ENCODE measurements around the gene P2RY6.

P2RY6 gene

DNA sequence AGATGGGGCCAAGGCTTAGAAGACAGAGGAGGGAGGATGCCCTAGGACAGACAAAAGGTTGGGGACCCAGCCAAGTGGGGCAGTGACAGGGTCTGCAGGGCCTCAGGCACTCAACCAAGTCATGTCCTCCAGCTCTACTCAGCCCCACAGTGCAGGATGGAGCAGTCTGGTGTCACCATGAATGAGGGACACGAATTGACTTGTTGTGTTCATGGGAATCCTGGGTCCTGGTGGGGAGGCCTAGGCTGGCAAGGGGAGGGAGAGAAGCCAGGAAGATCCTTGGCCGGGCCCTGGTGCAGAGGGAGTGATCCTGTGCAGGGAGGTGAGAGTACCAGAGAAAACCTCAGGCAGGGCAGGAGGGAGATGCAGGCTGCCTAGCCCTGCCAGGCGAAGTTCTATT is 12.0 kb downstream of the P2RY6 start:
- Histone ChIP-seq H3K9ac (no peak overlapping the region), H3K36me3 (ENCODE audit: insufficient read depth) (no peaks in the 10 kb centered on the region), H2AFZ (ENCODE audit: low read depth) (no peak overlapping the region), H3K27ac (no peak overlapping the region), H3K4me2 (no peak overlapping the region), H3K4me3 (IDR thresholded peaks at IDR 0.05; ENCODE audit: insufficient read depth, low read depth, low read length) (no peak overlapping the region), H3K79me2 (ENCODE audit: insufficient read depth, low read depth) (no peaks in the 10 kb centered on the region), H4K20me1 (ENCODE audit: insufficient read depth) (no peaks in the 10 kb centered on the region), H3K27me3 (ENCODE audit: insufficient read depth, low read depth) (no peaks in the 10 kb centered on the region), H3K4me1 (ENCODE audit: low read depth, poor library complexity, severe bottlenecking) (peaks cover 32% of the 10 kb centered on the region)
- TF ChIP-seq, protein P1, sequence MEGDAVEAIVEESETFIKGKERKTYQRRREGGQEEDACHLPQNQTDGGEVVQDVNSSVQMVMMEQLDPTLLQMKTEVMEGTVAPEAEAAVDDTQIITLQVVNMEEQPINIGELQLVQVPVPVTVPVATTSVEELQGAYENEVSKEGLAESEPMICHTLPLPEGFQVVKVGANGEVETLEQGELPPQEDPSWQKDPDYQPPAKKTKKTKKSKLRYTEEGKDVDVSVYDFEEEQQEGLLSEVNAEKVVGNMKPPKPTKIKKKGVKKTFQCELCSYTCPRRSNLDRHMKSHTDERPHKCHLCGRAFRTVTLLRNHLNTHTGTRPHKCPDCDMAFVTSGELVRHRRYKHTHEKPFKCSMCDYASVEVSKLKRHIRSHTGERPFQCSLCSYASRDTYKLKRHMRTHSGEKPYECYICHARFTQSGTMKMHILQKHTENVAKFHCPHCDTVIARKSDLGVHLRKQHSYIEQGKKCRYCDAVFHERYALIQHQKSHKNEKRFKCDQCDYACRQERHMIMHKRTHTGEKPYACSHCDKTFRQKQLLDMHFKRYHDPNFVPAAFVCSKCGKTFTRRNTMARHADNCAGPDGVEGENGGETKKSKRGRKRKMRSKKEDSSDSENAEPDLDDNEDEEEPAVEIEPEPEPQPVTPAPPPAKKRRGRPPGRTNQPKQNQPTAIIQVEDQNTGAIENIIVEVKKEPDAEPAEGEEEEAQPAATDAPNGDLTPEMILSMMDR (conservative IDR thresholded peaks at IDR 0.05; ENCODE audit: low read depth, low read length) = no peak

DNA sequence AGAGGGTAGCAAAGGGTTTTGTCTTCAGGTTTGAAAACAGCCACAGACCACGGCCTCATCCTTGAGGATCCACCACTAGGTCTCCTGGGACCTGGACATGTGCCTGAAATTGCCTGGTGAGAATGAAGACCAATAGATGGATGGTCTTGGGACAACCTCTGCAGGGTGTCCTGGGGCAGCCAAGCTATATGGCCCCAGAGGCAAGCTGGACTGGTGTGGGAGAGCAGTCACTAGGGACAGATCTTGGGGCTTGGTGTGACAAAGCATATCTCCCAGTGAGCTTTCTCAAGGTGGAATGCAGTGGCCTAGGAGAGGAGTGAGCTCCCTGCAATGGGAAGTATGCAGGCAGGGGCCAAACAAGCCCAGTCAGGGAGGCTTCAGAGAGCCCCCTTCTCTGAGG is 13.6 kb downstream of the P2RY6 start:
- H4K20me1 ChIP-seq (ENCODE audit: insufficient read depth) = no peaks in the 10 kb centered on the region
- no peak overlapping the region for H3K27ac ChIP-seq
- no peak overlapping the region for H3K4me2 ChIP-seq
- H2AFZ ChIP-seq (ENCODE audit: low read depth) = no peak overlapping the region
- no peaks in the 10 kb centered on the region for H3K79me2 ChIP-seq (ENCODE audit: insufficient read depth, low read depth)
- TF ChIP-seq, protein P1 (conservative IDR thresholded peaks at IDR 0.05; ENCODE audit: low read depth, low read length) = no peak
- H3K27me3 ChIP-seq (ENCODE audit: insufficient read depth, low read depth) = no peaks in the 10 kb centered on the region
- H3K9ac ChIP-seq = no peak overlapping the region
- no peak overlapping the region for H3K4me3 ChIP-seq (IDR thresholded peaks at IDR 0.05; ENCODE audit: insufficient read depth, low read depth, low read length)
- peaks cover 36% of the 10 kb centered on the region for H3K4me1 ChIP-seq (ENCODE audit: low read depth, poor library complexity, severe bottlenecking)
- H3K36me3 ChIP-seq (ENCODE audit: insufficient read depth) = no peaks in the 10 kb centered on the region

DNA sequence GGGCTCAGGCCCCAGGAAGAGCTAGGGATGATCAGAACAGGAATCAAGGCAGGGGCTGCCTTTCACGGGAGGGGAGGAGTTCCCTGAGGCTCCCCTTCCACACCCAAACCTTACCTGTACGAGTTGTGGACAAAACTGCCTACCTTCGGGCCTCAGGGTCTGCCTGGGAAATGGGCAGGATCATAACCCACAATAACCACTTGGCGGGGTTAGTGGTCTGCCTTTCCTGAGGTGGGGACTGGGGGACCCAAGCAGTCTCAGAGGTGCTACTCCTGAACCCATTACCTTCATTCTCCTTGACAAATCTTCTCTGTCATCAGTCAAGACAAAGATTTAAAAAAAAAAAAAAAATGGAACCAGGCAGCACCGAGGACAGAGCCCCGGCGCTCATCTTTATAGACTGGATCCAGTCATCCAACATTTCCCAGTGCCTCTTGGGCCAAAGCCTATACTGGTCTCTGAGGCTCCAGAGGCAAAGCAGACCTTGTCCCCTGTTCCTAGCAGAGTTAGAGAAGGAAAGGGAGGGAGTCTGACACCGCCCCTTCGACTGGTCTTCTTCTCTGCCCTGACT is 14.2 kb downstream of the P2RY6 start:
- TF ChIP-seq, protein P1 (conservative IDR thresholded peaks at IDR 0.05; ENCODE audit: low read depth, low read length) = no peak
- Histone ChIP-seq H3K79me2 (ENCODE audit: insufficient read depth, low read depth) (no peaks in the 10 kb centered on the region), H3K9ac (no peak overlapping the region), H3K4me1 (ENCODE audit: low read depth, poor library complexity, severe bottlenecking) (peaks cover 31% of the 10 kb centered on the region), H3K4me2 (no peak overlapping the region), H3K27ac (no peak overlapping the region), H3K36me3 (ENCODE audit: insufficient read depth) (no peaks in the 10 kb centered on the region), H2AFZ (ENCODE audit: low read depth) (no peak overlapping the region), H4K20me1 (ENCODE audit: insufficient read depth) (no peaks in the 10 kb centered on the region), H3K27me3 (ENCODE audit: insufficient read depth, low read depth) (no peaks in the 10 kb centered on the region), H3K4me3 (IDR thresholded peaks at IDR 0.05; ENCODE audit: insufficient read depth, low read depth, low read length) (no peak overlapping the region)

DNA sequence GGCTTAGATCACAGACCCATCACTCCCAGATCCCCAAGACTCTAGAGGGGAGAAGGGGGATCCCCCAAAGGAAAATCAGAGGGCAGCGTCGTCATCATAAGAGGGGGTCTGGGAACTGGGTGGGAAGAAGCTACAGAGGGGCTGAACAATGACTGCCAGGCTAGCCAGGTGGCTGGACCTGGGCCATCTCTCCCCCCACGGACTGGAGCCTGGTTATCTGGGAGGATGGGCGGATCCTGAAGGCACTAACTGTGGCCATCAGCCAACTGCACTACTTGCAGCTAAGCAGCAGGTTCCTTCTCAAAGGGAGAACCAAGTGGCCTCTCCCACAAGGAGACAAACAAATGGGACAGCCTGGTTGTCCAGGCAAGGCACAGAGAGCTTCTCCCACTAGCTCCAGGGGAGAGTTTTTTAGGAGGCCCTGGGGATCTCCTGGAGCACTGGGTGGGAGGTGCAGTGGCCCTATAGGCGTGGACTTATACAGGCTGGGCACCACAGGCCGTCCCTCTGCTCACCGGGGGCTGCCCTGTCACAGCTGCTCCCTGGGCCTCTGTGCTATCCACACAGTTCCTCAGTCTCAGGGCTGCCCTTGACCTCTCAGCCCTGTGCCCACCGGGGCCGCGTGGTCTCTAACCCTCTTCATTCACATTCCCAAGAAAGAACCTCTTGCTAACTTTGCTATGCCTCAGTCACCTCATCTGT is 15.4 kb downstream of the P2RY6 start:
- Histone ChIP-seq H3K36me3 (ENCODE audit: insufficient read depth) (no peaks in the 10 kb centered on the region), H3K4me2 (no peak overlapping the region), H3K27me3 (ENCODE audit: insufficient read depth, low read depth) (no peaks in the 10 kb centered on the region), H3K9ac (no peak overlapping the region), H3K4me1 (ENCODE audit: low read depth, poor library complexity, severe bottlenecking) (peaks cover 21% of the 10 kb centered on the region), H3K27ac (no peak overlapping the region), H3K4me3 (IDR thresholded peaks at IDR 0.05; ENCODE audit: insufficient read depth, low read depth, low read length) (no peak overlapping the region), H2AFZ (ENCODE audit: low read depth) (no peak overlapping the region), H4K20me1 (ENCODE audit: insufficient read depth) (no peaks in the 10 kb centered on the region), H3K79me2 (ENCODE audit: insufficient read depth, low read depth) (no peaks in the 10 kb centered on the region)
- TF ChIP-seq, protein P1 (conservative IDR thresholded peaks at IDR 0.05; ENCODE audit: low read depth, low read length) = no peak
